NCI-H2196 (cell line): ENCODE data around the gene CREM.
"Not testable (repeated sequence)": the region's sequence is repeated elsewhere in the genome, so short reads cannot be mapped to it uniquely, and the experiment has no call there.

Source experiments
- DNase-seq: peaks from one replicate; lab custom pipeline; 2025; ENCODE audit not compliant: unreplicated experiment; lab: John Stamatoyannopoulos, UW

CREM gene

GRCh38 chr10:35192645-35193249, 66.1 kb downstream of the CREM start:
- DNase-seq, result no peak

- no peak for DNase-seq
These were observed 67.8 kb downstream of the CREM start for GRCh38 chr10:35194471-35194870.

DNA sequence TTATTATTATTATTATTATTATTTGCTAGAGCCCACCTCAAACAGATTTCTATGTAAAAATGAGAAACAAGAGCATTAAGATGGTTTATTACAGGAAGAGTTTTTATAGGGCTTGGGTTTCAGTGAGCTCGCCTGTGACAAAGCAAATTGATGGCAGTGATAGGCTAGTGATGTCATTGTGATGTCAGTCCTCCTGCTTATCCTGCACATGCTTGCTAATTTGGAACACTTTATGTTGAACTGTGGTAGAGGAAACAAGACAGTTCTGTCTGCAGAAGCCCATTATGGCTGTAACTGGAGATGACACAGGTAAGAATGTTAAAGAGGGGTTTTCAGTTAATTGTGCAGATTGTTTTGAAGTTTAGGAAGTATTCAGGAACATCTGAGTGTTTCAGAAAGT, 68.3 kb downstream of the CREM start:
- no peak for DNase-seq

DNA sequence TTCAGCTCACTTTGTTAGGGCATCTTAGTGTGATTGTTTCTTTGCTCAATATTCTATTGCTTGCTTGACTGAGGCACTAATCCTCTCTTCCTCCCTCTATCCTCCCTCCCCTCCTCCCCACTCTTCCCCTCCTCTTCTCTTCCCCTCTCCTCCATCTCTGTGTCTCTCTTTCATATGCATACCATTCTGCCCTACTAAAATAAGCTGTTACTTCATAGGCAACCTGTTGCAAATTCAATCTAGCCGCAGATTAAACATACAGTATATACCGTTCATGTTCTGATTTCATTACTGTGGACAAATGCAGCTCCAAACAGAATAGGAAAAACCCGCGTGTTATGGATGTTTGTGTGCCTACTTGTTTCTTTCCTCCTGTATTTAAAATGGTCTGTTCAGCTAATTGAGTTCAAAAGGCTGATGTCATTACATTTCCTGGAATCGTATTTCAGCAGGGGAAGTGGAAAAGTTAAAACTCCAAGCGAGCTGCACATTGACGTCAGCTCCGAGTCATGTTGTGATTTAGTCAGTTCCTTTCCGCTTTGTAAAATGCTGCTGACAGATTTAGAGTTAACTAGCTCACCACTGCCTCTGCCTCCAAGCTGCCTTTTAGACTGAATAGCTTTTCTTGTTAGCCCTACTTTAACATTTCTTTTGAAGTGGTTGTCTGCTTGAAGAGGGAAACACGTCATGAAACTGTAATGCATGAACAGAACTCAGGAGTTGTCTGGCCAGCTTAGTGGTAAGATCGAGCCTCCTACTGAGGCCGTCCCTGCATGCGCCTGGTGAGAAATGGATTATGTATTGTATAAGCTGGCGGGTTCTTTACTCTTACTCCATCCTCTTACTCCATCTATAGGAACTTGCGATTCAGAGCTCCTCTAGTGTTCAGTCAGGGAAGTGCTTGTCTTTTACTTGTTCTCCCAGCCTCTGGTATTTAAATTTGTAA, 69.0 kb downstream of the CREM start:
- peak; percentile 37 for DNase-seq

DNA sequence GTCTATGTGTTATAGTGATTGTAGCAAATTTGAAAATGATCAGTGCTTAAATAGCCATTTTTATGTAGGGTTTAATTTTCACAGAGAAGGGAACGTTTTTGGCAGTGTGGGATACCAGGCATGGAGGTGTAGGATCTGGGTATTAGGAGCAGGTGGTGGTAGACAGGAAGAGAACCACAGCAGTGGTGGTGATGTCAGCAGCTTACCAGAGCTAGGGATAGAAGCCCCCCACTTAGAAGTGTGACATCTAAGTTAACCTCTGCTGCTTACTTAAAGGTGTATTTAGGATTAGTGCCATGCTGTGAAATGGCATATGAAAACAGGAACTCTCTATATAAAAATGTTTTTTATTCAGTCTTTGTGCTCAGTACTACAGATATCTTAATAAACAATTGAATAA, 73.8 kb downstream of the CREM start:
- DNase-seq, result no peak

GRCh38 chr10:35201234-35201633, 74.6 kb downstream of the CREM start:
- DNase-seq, result no peak

DNA sequence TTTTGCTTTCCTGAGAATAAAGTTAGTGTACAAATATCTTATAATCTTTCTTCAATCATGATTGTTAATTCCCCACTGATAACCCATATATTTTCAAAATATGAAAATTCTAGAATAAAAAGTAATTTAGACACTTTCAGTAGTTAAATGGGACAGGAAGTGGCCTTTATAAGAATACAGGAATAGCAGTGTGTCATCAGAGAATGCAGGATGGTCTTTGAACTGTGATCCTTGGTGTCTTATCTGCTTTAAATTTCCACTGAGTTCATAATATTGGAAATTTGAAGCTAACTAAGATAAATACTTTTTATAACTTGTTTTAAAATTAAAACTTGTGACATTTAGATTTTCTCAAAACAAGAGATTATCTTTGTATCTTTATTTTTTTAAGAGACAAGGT, 75.4 kb downstream of the CREM start:
- no peak for DNase-seq

- no peak for DNase-seq
These were observed 77.1 kb downstream of the CREM start for GRCh38 chr10:35203745-35204144.

GRCh38 chr10:35204650-35205319, 78.1 kb downstream of the CREM start:
- DNase-seq, result no peak

DNA sequence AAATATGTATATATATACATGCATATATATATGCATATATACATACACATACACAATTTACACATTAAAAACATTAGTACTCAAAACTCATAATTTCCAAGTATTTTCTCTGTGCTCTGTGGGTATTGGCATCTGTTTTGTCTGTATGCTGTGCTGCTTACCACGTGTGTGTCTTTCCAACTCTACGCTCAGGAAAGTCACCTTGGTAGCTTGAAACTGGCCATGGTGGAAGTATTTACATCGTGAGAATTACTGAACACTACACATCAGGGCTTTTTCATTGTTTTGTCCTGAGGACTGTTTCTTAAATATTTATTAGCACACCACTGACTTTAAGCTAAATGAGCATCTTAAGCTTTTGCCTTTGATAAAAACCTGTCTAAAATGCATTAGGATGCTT, 79.6 kb downstream of the CREM start:
- DNase-seq, result no peak

DNA sequence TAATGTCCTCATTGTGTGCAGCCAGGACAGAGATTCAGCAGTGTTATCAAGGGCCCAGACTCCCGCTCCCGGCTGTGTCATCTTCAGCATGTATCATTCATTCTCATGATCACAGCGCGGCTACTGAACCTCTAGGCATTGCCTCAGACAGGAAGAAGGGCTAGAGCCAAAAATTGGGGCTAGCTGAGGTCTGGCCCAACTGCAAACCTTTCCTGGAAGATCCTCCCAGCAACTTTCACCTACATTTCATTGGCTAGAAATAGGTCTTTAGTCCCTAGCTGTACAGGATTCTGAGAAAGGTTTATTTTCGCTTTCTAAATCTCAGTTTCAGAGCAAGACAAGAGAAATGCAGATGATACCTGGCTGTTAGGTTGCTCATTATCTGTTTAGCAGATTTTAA, 81.9 kb downstream of the CREM start:
- no peak for DNase-seq

DNA sequence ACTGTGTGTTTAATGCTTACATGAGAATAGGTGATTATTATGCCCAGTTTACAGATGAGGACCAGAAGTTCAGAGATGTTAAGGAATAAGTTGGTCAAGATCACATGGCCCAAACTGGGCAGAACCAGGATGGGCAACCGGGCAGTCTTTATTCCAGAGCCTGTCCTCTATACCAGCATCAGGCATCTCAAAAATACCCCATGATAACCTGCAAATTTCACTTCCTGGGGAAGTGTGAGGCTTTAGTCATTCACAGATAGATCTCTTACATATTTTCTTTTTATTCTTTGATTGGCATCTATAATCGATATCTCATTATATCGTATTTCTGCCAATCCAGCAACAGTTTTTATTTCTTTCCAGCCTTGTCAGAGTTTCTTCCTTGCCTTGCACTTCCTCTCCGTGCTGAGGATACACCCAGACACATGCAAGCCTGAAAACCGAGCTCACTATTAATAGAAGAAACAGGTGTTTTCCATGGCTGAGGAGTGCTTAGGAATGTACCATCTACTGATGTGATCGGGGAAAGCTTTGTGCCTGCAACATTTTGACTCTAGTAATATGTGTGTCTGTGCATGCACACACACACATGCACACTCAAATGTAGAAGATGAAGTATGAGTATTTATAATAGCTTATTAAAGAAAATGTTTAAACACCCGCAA, 82.4 kb downstream of the CREM start:
- DNase-seq, result no peak

DNA sequence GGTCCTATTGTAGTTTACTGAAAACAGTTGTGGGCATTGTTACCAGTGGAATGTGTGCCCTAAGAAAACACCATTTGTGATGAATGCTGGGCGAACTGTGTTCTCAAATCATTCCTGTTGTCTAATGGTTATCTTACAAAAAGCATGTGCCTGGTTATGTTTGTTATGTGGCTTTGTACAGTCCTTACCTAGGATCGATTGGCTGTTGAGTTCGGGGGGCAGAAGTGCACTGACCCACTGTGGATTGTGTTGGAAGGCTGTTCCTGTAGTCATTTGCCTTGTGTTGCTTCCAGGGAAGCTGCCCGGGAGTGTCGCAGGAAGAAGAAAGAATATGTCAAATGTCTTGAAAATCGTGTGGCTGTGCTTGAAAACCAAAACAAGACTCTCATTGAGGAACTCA, 84.3 kb downstream of the CREM start:
- DNase-seq, result no peak

DNA sequence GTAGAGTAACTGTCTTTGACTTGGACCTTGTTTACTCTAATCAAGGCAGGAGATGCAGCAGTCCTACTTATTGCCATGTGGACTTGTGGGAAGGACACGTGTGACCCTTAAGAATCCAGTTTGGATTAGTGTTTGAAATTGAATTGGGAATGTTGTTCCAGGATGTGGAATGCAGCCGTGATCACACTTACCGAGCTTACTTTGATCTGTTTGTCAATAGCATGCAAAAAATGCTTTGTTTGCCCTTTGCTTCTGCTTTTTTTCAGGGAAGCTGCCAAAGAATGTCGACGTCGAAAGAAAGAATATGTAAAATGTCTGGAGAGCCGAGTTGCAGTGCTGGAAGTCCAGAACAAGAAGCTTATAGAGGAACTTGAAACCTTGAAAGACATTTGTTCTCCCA, 84.7 kb downstream of the CREM start:
- DNase-seq, result no peak

- DNase-seq, result no peak
These were observed 86.2 kb downstream of the CREM start for GRCh38 chr10:35212856-35213255.

GRCh38 chr10:35213699-35214098, 87.1 kb downstream of the CREM start:
- DNase-seq, result no peak

GRCh38 chr10:35214607-35215020, 88.0 kb downstream of the CREM start:
- no peak for DNase-seq

DNA sequence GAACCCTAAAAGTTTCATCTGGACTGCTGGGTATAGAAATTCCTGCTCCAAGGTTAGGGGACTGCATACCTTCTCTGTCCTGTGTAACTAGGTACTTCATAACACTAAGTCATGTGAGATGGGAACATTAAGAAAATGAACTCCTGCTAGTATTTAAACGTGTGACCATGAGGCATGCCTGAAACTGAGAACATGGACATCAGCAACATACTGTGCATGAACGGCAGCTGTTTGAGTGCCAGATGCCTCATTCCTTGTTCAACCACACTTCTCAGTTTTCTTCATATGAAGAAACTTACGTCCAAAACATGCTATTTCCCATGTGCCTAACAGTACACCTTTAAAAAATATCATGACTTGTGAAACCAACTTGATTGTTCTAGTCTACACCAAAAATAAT, 88.5 kb downstream of the CREM start:
- no peak for DNase-seq

- peak; percentile 48 for DNase-seq
These were observed 89.8 kb downstream of the CREM start for GRCh38 chr10:35216303-35216905.

- not testable (repeated sequence) for DNase-seq
These were observed 90.3 kb downstream of the CREM start for GRCh38 chr10:35216956-35217355.

GRCh38 chr10:35217455-35217854, 90.8 kb downstream of the CREM start:
- peak; percentile 5 for DNase-seq
